Bronchial epithelial cell (primary cell): ENCODE results near the gene EGFR. TPM values are rescaled to one million over a fixed set of nuclear protein-coding genes. Genes with fewer than 3 reads are reported as not detected.

ENCODE experiments used
- DNase-seq: peaks from one replicate; pipeline ENCODE4 v3.0.0-alpha.2; 2010; ENCODE audit warnings: low read depth
- FAIRE-seq: peaks from 2 replicates; lab custom pipeline; 2011; peaks lifted over from hg19 to GRCh38; lab: Jason Lieb, UNC
- H3K27me3 ChIP-seq: 2 replicates; pipeline ENCODE4 v1.5.1; 2011; ENCODE audit warnings: low read length; ENCODE audit not compliant: control insufficient read depth, insufficient read depth
- H3K36me3 ChIP-seq: 2 replicates; pipeline ENCODE4 v1.5.1; 2011; ENCODE audit warnings: low read length; ENCODE audit not compliant: control insufficient read depth, insufficient read depth
- H3K4me3 ChIP-seq: 2 replicates; pipeline ENCODE4 v1.5.1; 2011; ENCODE audit warnings: mild to moderate bottlenecking, low read depth, low read length, control low read depth
- CTCF ChIP-seq: IDR thresholded peaks from 2 replicates; pipeline ENCODE4 v1.5.1; 2011; ENCODE audit warnings: mild to moderate bottlenecking, moderate library complexity, low read length, control low read depth, inconsistent platforms; ENCODE audit not compliant: insufficient read depth, severe bottlenecking
- total RNA-seq: library from RNA; depleted of rRNA; stranded (reverse); fragments of >200 nt; gene quantifications from 2 replicates; pipeline ENCODE4 v1.2.1, GENCODE V29; 2014

The EGFR gene
- total RNA-seq, 1 donor from 2014 or later, result 137 TPM

- no peak overlapping the region for H3K4me3 ChIP-seq
- peaks cover 7% of the 10 kb centered on the region for H3K36me3 ChIP-seq
- no peak for TF ChIP-seq CTCF
- no peak for FAIRE-seq
- no peaks in the 10 kb centered on the region for H3K27me3 ChIP-seq
- DNase-seq, result peak; percentile 81
Observed at GRCh38 chr7:55052081-55052480, 33.3 kb downstream of the EGFR start.

- no peaks in the 10 kb centered on the region for H3K27me3 ChIP-seq
- H3K4me3 ChIP-seq, result no peak overlapping the region
- DNase-seq (peak; percentile 63), FAIRE-seq (no peak)
- peaks cover 7% of the 10 kb centered on the region for H3K36me3 ChIP-seq
- TF ChIP-seq CTCF, result no peak
Observed at GRCh38 chr7:55052741-55053427, 34.1 kb downstream of the EGFR start.

- no peaks in the 10 kb centered on the region for H3K27me3 ChIP-seq
- H3K36me3 ChIP-seq, result peaks cover 7% of the 10 kb centered on the region
- DNase-seq, result peak; percentile 88
- no peak overlapping the region for H3K4me3 ChIP-seq
- TF ChIP-seq CTCF, result peak; percentile 10
- no peak for FAIRE-seq
Observed at GRCh38 chr7:55053651-55054571, 35.1 kb downstream of the EGFR start.

- DNase-seq, result no peak
- Histone ChIP-seq H3K4me3 (no peak overlapping the region), H3K36me3 (peaks cover 8% of the 10 kb centered on the region)
Observed at GRCh38 chr7:55054758-55055157, 35.9 kb downstream of the EGFR start.

GRCh38 chr7:55055479-55055878, 36.7 kb downstream of the EGFR start:
- no peaks in the 10 kb centered on the region for H3K27me3 ChIP-seq
- peak; percentile 86 for FAIRE-seq
- DNase-seq, result peak; percentile 85
- no peak overlapping the region for H3K4me3 ChIP-seq
- peaks cover 9% of the 10 kb centered on the region for H3K36me3 ChIP-seq
- no peak for TF ChIP-seq CTCF

More at GRCh38 chr7:55054758-55055157, 35.9 kb downstream of the EGFR start:
- TF ChIP-seq CTCF, result no peak
- no peak for FAIRE-seq
- H3K27me3 ChIP-seq, result no peaks in the 10 kb centered on the region
